C4-2B (cell line): Measurements from ENCODE around the gene XPR1.
"Not testable (repeated sequence)": the region's sequence is repeated elsewhere in the genome, so short reads cannot be mapped to it uniquely, and the experiment has no call there.

Experiments used
- H3K27ac ChIP-seq: fragments of 450-650 bp; 2 replicates; pipeline ENCODE4 v1.5.1; 2017
- ZFX ChIP-seq: fragments of 450-650 bp; IDR thresholded peaks from 2 replicates; pipeline ENCODE4 v1.6.1; 2017
- TF ChIP-seq, protein P1 (sequence below): fragments of 450-650 bp; conservative IDR thresholded peaks from 2 replicates; pipeline ENCODE4 v1.5.1; 2017; ENCODE audit warnings: mild to moderate bottlenecking

XPR1 gene

DNA sequence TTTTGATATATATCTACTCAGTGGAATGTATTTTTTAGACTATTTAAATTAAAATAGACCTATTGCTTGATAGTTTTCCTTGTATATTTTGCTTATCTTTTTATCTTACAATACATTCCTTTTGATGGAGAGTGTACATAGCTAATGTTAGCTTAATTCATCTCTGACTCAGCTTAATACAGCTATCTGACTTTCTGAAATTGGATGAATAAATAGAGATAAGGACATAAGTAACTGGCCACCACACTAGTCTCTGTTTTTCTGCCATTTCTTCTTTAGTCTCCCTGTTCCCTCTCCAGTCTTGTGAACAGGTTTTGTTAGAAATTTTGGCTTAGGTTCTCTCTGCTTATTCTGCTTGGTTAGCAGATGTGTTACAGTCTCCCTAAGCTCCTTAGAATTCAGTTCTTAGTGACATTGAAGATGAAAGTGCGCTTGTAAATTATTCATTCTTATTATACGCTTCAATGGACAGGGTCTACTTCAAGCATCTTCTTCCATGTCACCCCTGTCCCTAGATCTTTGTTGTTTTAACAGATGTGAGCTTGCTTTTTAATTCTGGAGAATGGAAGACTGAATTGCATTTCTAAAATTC lies 59.6 kb downstream of the XPR1 start:
- H3K27ac ChIP-seq = no peak overlapping the region
- TF ChIP-seq, protein P1, sequence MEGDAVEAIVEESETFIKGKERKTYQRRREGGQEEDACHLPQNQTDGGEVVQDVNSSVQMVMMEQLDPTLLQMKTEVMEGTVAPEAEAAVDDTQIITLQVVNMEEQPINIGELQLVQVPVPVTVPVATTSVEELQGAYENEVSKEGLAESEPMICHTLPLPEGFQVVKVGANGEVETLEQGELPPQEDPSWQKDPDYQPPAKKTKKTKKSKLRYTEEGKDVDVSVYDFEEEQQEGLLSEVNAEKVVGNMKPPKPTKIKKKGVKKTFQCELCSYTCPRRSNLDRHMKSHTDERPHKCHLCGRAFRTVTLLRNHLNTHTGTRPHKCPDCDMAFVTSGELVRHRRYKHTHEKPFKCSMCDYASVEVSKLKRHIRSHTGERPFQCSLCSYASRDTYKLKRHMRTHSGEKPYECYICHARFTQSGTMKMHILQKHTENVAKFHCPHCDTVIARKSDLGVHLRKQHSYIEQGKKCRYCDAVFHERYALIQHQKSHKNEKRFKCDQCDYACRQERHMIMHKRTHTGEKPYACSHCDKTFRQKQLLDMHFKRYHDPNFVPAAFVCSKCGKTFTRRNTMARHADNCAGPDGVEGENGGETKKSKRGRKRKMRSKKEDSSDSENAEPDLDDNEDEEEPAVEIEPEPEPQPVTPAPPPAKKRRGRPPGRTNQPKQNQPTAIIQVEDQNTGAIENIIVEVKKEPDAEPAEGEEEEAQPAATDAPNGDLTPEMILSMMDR = no peak
- TF ChIP-seq ZFX = no peak

DNA sequence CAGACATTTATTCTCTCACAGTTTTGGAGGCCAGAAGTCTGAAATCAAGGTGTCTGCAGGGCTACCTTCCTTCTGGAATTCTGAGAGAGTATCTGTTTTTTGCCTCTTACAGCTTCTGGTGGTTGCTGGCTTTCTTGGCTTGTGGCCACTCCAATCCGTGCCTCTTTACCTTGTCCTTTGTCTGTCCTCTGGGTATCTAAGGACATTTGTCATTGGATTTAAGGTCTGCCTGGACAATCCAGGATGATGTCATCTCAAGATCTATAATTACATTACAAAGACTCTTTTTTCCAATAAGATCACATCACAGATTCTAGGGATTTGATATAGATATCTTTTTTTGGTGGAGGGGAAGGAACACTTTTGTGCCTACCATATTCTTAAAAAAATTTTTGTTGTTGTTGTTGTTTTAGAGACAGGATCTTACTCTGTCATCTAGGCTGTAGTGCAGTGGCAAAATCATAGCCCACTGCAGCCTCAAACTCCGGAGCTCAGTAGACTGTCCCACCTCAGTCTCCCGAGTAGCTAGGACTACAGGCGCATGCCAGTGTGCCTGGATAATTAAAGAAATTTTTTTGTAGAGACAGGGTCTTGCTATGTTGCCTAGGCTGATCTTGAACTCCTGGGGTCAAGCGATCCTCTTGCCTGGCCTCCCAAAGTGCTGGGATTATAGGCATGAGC lies 61.9 kb downstream of the XPR1 start:
- H3K27ac ChIP-seq = no peak overlapping the region
- TF ChIP-seq, protein P1 = no peak
- no peak for TF ChIP-seq ZFX

DNA sequence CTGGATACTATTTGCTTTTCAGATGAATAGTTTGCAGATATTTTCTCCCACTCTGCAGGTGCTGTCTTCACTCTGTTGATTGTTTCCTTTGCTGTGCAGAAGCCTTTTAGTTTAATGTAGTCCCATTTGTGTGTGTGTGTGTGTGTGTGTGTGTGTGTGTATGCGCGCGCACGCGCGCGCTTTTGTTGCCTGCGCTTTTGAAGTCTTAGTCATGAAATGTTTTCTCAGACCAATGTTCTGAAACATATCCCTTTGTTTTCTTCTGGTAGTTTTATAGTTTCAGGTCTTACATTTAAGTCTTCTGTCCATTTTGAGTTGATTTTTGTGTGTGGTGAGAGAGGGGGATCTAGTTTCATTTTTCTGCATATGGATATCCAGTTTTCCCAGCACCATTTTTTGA lies 63.5 kb downstream of the XPR1 start:
- no peak overlapping the region for H3K27ac ChIP-seq
- TF ChIP-seq ZFX = no peak
- TF ChIP-seq, protein P1 = no peak

DNA sequence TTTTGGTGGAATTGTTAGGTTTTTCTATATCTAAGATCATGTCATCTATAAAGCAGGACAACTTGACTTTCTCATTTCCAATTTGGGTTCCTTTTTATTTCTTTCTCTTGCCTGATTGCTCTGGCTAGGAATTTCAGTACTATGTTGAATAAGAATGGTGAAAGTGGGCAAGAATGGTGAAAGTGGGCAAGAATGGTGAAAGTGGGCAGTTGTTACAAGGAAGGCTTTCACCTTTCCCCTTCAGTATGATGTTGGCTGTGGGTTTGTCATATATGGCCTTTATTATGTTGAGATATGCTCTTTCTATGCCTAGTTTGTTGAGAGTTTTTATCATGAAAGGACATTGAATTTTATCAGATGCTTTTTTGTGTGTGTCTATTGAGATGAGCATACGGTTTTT lies 64.5 kb downstream of the XPR1 start:
- no peak overlapping the region for H3K27ac ChIP-seq
- TF ChIP-seq, protein P1 = no peak
- TF ChIP-seq ZFX = no peak

DNA sequence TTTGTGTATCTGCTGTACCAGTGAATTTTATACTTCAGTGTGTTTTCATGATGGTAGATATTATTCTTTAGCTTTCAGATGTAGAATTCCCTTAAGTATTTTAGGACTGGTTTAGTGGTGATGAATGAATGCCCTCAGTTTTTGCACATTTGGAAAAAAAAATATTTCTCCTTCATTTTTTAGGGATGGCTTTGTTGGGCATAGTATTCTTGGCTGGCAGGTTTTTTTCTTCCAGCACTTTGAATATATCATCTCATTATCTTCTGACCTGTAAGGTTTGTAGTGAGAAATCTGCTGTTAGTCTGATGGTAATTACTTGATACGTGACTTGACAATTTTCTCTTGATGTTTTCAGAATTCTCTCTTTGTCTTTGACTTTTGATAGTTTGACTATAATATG lies 66.8 kb downstream of the XPR1 start:
- H3K27ac ChIP-seq = no peak overlapping the region
- no peak for TF ChIP-seq ZFX
- TF ChIP-seq, protein P1 = no peak

DNA sequence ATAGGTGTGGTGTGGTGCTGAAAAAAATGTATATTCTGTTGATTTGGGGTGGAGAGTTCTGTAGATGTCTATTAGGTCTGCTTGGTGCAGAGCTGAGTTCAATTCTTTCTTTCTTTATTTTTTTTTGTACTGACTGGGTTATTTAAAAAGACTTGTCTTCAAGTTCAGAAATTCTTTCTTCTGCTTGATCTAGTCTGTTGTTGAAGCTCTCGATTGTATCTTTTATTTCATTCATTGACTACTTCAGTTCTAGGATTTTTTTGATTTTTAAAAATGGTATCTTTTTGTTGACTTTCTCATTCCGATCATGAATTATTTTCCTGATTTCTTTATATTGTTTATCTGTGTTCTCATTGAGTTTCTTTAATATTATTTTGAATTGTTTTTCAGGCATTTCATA lies 70.6 kb downstream of the XPR1 start:
- H3K27ac ChIP-seq = not testable (repeated sequence)

DNA sequence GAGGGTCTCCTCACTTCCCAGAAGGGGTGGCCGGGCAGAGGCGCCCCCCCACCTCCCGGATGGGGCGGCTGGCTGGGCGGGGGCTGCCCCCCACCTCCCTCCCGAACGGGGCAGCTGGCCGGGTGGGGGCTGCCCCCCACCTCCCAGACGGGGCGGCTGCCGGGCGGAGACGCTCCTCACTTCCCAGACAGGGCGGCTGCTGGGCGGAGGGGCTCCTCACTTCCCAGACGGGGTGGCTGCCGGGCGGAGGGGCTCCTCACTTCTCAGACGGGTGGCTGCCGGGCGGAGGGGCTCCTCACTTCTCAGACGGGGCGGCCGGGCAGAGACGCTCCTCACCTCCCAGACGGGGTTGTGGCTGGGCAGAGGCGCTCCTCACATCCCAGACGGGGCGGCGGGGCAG lies 78.9 kb downstream of the XPR1 start:
- not testable (repeated sequence) for H3K27ac ChIP-seq

DNA sequence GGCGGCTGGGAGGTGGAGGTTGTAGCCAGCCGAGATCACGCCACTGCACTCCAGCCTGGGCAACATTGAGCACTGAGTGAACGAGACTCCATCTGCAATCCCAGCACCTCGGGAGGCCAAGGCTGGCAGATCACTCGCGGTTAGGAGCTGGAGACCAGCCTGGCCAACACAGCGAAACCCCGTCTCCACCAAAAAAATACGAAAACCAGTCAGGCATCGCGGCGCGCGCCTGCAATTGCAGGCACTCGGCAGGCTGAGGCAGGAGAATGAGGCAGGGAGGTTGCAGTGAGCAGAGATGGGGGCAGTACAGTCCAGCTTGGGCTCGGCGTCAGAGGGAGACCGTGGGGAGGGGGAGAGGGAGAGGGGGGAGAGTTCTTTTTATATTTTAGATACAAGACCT lies 79.4 kb downstream of the XPR1 start:
- not testable (repeated sequence) for H3K27ac ChIP-seq

DNA sequence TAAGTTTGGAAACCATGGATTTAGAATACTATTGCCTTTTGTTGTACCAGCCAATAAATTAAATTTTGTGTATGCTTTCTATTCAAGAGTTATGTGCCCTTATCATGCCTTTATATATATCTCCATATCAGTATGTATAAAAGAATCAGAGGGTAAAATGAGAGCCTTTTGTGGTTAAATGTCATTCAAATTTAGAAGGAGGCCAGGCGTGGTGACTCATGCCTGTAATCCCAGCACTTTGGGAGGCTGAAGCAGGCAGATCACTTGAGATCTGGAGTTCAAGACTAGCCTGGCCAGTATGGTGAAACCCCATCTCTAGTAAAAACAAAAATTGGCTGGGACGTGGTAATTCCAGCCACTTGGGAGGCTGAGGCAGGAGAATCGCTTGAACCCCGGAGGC lies 88.9 kb downstream of the XPR1 start:
- TF ChIP-seq, protein P1 = no peak
- no peak for TF ChIP-seq ZFX
- H3K27ac ChIP-seq = no peak overlapping the region
